SJSA1 (cell line): ENCODE measurements around the gene ACSBG1. TPM values are rescaled to one million over a fixed set of nuclear protein-coding genes. Genes with fewer than 3 reads are reported as not detected.

Source experiments
- DNase-seq, 2 experiments: peaks; one replicate each; pipeline ENCODE4 v3.0.0-alpha.2; 2015 to 2020; ENCODE audit warnings: low spot score in 2 of 2, low read depth in 1 of 2
- H3K27ac ChIP-seq: fragments of 250-450 bp; sonication (Bioruptor Pico); 2 replicates; pipeline ENCODE4 v1.5.1; 2020; ENCODE audit warnings: mild to moderate bottlenecking, moderate library complexity
- H3K27me3 ChIP-seq: fragments of 250-450 bp; sonication (Bioruptor Pico); replicated peaks from 2 replicates; pipeline ENCODE4 v1.5.1; 2020; ENCODE audit warnings: mild to moderate bottlenecking, moderate library complexity
- H3K36me3 ChIP-seq: fragments of 250-450 bp; sonication (Bioruptor Pico); 2 replicates; pipeline ENCODE4 v1.5.1; 2020; ENCODE audit warnings: mild to moderate bottlenecking
- H3K4me1 ChIP-seq: fragments of 250-450 bp; sonication (Bioruptor Pico); replicated peaks from 2 replicates; pipeline ENCODE4 v1.6.1; 2021; ENCODE audit warnings: mild to moderate bottlenecking
- H3K4me3 ChIP-seq: fragments of 250-450 bp; sonication (Bioruptor Pico); 2 replicates; pipeline ENCODE4 v1.5.1; 2020; ENCODE audit warnings: mild to moderate bottlenecking
- H3K9me3 ChIP-seq: fragments of 250-450 bp; sonication (Bioruptor Pico); replicated peaks from 2 replicates; pipeline ENCODE4 v1.5.1; 2020; ENCODE audit warnings: mild to moderate bottlenecking
- total RNA-seq: library from RNA; depleted of rRNA; stranded (reverse); fragments of >200 nt; shearing (Covaris generic); gene quantifications from 2 replicates; pipeline ENCODE4 v1.2.3, GENCODE V29; 2014

The ACSBG1 gene
- total RNA-seq, 1 experiment from 2014 or later, result not detected

- Histone ChIP-seq H3K36me3 (no peaks in the 10 kb centered on the region), H3K27me3 (no peaks in the 10 kb centered on the region), H3K4me3 (no peak overlapping the region), H3K27ac (no peak overlapping the region), H3K9me3 (peaks cover 7% of the 10 kb centered on the region; the same call in 1 of the 2 replicates), H3K4me1 (no peaks in the 10 kb centered on the region)
- no peak for DNase-seq
Observed at GRCh38 chr15:78194568-78194925, 39.8 kb downstream of the ACSBG1 start.

GRCh38 chr15:78193731-78194567 is 40.4 kb downstream of the ACSBG1 start:
- H3K36me3 ChIP-seq, result no peaks in the 10 kb centered on the region
- H3K27me3 ChIP-seq, result no peaks in the 10 kb centered on the region
- DNase-seq, result no peak
- no peak overlapping the region for H3K27ac ChIP-seq
- peaks cover 7% of the 10 kb centered on the region; the same call in 1 of the 2 replicates for H3K9me3 ChIP-seq
- H3K4me3 ChIP-seq, result no peak overlapping the region
- no peaks in the 10 kb centered on the region for H3K4me1 ChIP-seq

GRCh38 chr15:78192826-78193594 is 41.4 kb downstream of the ACSBG1 start:
- Histone ChIP-seq H3K27ac (no peak overlapping the region), H3K36me3 (no peaks in the 10 kb centered on the region), H3K9me3 (peaks cover 7% of the 10 kb centered on the region; the same call in 1 of the 2 replicates), H3K4me3 (no peak overlapping the region), H3K27me3 (no peaks in the 10 kb centered on the region), H3K4me1 (no peaks in the 10 kb centered on the region)
- DNase-seq, result no peak

GRCh38 chr15:78182821-78183220 is 51.5 kb downstream of the ACSBG1 start:
- no peak for DNase-seq
- no peaks in the 10 kb centered on the region for H3K4me1 ChIP-seq
- H3K9me3 ChIP-seq, result no peaks in the 10 kb centered on the region
- H3K4me3 ChIP-seq, result no peak overlapping the region
- no peak overlapping the region for H3K27ac ChIP-seq
- H3K36me3 ChIP-seq, result no peaks in the 10 kb centered on the region
- no peaks in the 10 kb centered on the region for H3K27me3 ChIP-seq

- Histone ChIP-seq H3K4me1 (no peaks in the 10 kb centered on the region), H3K36me3 (no peaks in the 10 kb centered on the region), H3K27me3 (no peaks in the 10 kb centered on the region), H3K9me3 (no peaks in the 10 kb centered on the region), H3K27ac (no peak overlapping the region), H3K4me3 (no peak overlapping the region)
- DNase-seq, result peak in 1 of 2 experiments; percentile 24
Observed at GRCh38 chr15:78182336-78182700, 52.0 kb downstream of the ACSBG1 start.

- DNase-seq, result no peak
- Histone ChIP-seq H3K4me3 (no peak overlapping the region), H3K36me3 (no peaks in the 10 kb centered on the region), H3K27ac (no peak overlapping the region), H3K27me3 (0 out of 2 replicates have a peak, but pooled peaks cover 3% of the 10 kb centered on the region), H3K9me3 (no peaks in the 10 kb centered on the region), H3K4me1 (no peaks in the 10 kb centered on the region)
Observed at GRCh38 chr15:78179906-78180305, 54.5 kb downstream of the ACSBG1 start.

- Histone ChIP-seq H3K36me3 (no peaks in the 10 kb centered on the region), H3K4me1 (no peaks in the 10 kb centered on the region), H3K9me3 (no peaks in the 10 kb centered on the region), H3K27ac (no peak overlapping the region), H3K27me3 (0 out of 2 replicates have a peak, but pooled peaks cover 3% of the 10 kb centered on the region), H3K4me3 (no peak overlapping the region)
- DNase-seq, result no peak
Observed at GRCh38 chr15:78179286-78179840, 55.0 kb downstream of the ACSBG1 start.

- H3K36me3 ChIP-seq, result no peaks in the 10 kb centered on the region
- DNase-seq, result no peak
- 0 out of 2 replicates have a peak, but pooled peaks cover 3% of the 10 kb centered on the region for H3K27me3 ChIP-seq
- H3K27ac ChIP-seq, result no peak overlapping the region
- H3K9me3 ChIP-seq, result no peaks in the 10 kb centered on the region
- no peak overlapping the region for H3K4me3 ChIP-seq
- no peaks in the 10 kb centered on the region for H3K4me1 ChIP-seq
Observed at GRCh38 chr15:78178064-78178463, 56.3 kb downstream of the ACSBG1 start.

GRCh38 chr15:78177447-78177873 is 56.9 kb downstream of the ACSBG1 start:
- peaks cover 1% of the 10 kb centered on the region; the same call in 1 of the 2 replicates for H3K36me3 ChIP-seq
- peak in 1 of 2 experiments; percentile 28 for DNase-seq
- H3K4me3 ChIP-seq, result no peak overlapping the region
- H3K9me3 ChIP-seq, result no peaks in the 10 kb centered on the region
- H3K27me3 ChIP-seq, result 0 out of 2 replicates have a peak, but pooled peaks cover 3% of the 10 kb centered on the region
- no peak overlapping the region for H3K27ac ChIP-seq
- H3K4me1 ChIP-seq, result no peaks in the 10 kb centered on the region

GRCh38 chr15:78175330-78175729 is 59.0 kb downstream of the ACSBG1 start:
- DNase-seq, result no peak
- 0 out of 2 replicates have a peak, but pooled peaks cover 3% of the 10 kb centered on the region for H3K27me3 ChIP-seq
- H3K9me3 ChIP-seq, result no peaks in the 10 kb centered on the region
- H3K36me3 ChIP-seq, result peaks cover 22% of the 10 kb centered on the region
- no peak overlapping the region for H3K4me3 ChIP-seq
- no peaks in the 10 kb centered on the region for H3K4me1 ChIP-seq
- H3K27ac ChIP-seq, result no peak overlapping the region

- Histone ChIP-seq H3K9me3 (no peaks in the 10 kb centered on the region), H3K4me3 (no peak overlapping the region), H3K36me3 (peaks cover 26% of the 10 kb centered on the region), H3K27me3 (0 out of 2 replicates have a peak, but pooled peaks cover 3% of the 10 kb centered on the region), H3K27ac (no peak overlapping the region), H3K4me1 (no peaks in the 10 kb centered on the region)
- no peak for DNase-seq
Observed at GRCh38 chr15:78174401-78174800, 60.0 kb downstream of the ACSBG1 start.

GRCh38 chr15:78171864-78172472 is 62.4 kb downstream of the ACSBG1 start:
- H3K9me3 ChIP-seq, result no peaks in the 10 kb centered on the region
- H3K36me3 ChIP-seq, result peaks cover 41% of the 10 kb centered on the region
- H3K4me1 ChIP-seq, result no peaks in the 10 kb centered on the region
- no peak for DNase-seq
- H3K27ac ChIP-seq, result no peak overlapping the region
- H3K4me3 ChIP-seq, result no peak overlapping the region
- H3K27me3 ChIP-seq, result 0 out of 2 replicates have a peak, but pooled peaks cover under 1% of the 10 kb centered on the region
